Upper lobe of left lung (tissue), 6 donors: ENCODE results near the gene PTPRF. TPM values are rescaled to one million over a fixed set of nuclear protein-coding genes. Genes with fewer than 3 reads are reported as not detected.

Source experiments
- ATAC-seq, 2 donors: fragments of 200-7000 bp; cut with Tn5 transposase; one replicate each; pipeline ENCODE4 v1.9.1; 2022; ENCODE audit warnings: mild to moderate bottlenecking in 2 of 2, moderate library complexity in 2 of 2; ENCODE audit not compliant: low FRiP score in 2 of 2
- DNase-seq, 2 donors: peaks; one replicate each; pipeline ENCODE4 v3.0.0-alpha.2; 2019 to 2020
- H3K27ac ChIP-seq, 4 donors: fragments of 200-600 bp; sonication (generic); one replicate each; pipeline ENCODE4 v1.5.1; 2016 to 2019
- H3K27me3 ChIP-seq, 4 donors: fragments of 200-600 bp; sonication (generic); one replicate each; pipeline ENCODE4 v1.5.1; 2017 to 2019
- H3K36me3 ChIP-seq, 4 donors: fragments of 200-600 bp; sonication (generic); one replicate each; pipeline ENCODE4 v1.5.1; 2016 to 2019
- H3K4me1 ChIP-seq, 4 donors: fragments of 200-600 bp; sonication (generic); one replicate each; pipeline ENCODE4 v1.5.1; 2018 to 2019
- H3K4me3 ChIP-seq, 4 donors: fragments of 200-600 bp; sonication (generic); one replicate each; pipeline ENCODE4 v1.5.1; 2017 to 2019; ENCODE audit warnings: mild to moderate bottlenecking in 2 of 4, moderate library complexity in 1 of 4
- H3K9me3 ChIP-seq, 4 donors: fragments of 200-600 bp; sonication (generic); one replicate each; pipeline ENCODE4 v1.5.1; 2018 to 2019
- EP300 ChIP-seq, 4 donors: sonication (generic); formaldehyde crosslinking; IDR thresholded peaks; one replicate each; pipeline ENCODE4 v1.5.1; 2017; ENCODE audit warnings: antibody characterized with exemption in 4 of 4, control low read depth in 2 of 4
- POLR2A ChIP-seq, 4 donors: fragments of 450-650 bp; IDR thresholded peaks; one replicate each; pipeline ENCODE4 v1.5.1; 2016 to 2017; ENCODE audit warnings: antibody characterized with exemption in 4 of 4, mild to moderate bottlenecking in 2 of 4
- POLR2AphosphoS5 ChIP-seq, 2 donors: sonication (generic); formaldehyde crosslinking; IDR thresholded peaks; one replicate each; pipeline ENCODE4 v1.5.1; 2017; ENCODE audit warnings: antibody characterized with exemption in 2 of 2
- WGBS, 2 donors: methylation state at CpG; one replicate each; pipeline ENCODE4 v1.1.5; 2017 to 2018; 5-methylcytosine and 5-hydroxymethylcytosine counted together
- total RNA-seq, 6 donors: library from RNA; depleted of rRNA in 4 of 6; stranded (reverse); fragments of >200 nt in 4 of 6; gene quantifications; one replicate each; pipeline versions ENCODE4 v1.1.0 to v1.2.1, GENCODE V29; 2016 to 2021
- TF ChIP-seq, protein P1 (sequence below), 6 experiments: fragments of 450-650 bp in 4 of 6; fragments of 200-600 bp in 2 of 6; sonication (generic) in 2 of 6; IDR thresholded peaks; one replicate each; pipeline ENCODE4 v1.5.1; 2016 to 2019; ENCODE audit warnings: antibody characterized with exemption in 6 of 6
- donor health status: DM: no; HTN: no; CAD: no; lungs with moderate emphysema.
- donor health status: DM: no; HTN: yes; CAD: no; lungs with severe emphysema.

Gene PTPRF
- total RNA-seq, 6 donors from 2014 or later, result 133 to 201 (median 171) TPM

DNA sequence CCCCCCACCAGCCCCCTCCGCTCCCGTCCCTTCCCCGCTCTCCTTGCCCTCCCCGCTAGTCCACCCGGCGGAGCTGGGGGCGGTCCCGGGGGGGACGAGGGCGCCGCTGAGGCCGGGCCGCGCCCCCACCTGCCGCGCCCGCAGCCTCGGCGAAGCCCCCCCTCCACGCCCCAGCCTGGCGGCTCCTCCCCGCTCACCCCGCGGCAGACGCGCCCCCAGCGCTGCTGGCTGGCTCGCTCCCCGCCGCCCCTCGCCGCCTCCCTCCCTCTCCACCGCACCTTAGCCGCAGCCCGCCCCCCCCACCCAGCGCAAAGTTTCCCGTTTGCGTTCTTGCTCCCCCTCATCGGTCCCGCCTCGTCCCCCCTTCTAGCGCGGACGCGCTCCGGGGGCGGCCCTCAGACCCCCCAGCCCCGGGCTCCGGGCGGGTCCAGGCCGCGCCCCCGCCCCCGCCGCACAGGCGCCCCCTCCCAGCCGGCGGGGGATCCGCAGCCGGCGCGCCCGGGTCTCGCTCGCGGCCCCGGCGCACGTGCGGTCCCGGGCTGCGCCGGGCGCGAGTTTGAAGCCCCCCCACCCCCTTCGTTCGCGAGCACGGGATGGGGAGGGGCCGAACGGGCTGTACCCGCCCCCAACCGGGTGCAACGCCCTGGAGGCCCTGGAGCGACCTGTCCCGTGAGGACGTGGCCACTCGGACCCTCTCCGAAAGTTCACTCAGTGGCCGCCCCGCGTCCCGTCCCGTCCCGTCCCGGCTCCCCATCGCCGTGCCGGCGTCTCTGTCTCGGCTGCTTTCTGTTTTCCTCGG is 623 bp downstream of the PTPRF start:
- TF ChIP-seq, protein P1, sequence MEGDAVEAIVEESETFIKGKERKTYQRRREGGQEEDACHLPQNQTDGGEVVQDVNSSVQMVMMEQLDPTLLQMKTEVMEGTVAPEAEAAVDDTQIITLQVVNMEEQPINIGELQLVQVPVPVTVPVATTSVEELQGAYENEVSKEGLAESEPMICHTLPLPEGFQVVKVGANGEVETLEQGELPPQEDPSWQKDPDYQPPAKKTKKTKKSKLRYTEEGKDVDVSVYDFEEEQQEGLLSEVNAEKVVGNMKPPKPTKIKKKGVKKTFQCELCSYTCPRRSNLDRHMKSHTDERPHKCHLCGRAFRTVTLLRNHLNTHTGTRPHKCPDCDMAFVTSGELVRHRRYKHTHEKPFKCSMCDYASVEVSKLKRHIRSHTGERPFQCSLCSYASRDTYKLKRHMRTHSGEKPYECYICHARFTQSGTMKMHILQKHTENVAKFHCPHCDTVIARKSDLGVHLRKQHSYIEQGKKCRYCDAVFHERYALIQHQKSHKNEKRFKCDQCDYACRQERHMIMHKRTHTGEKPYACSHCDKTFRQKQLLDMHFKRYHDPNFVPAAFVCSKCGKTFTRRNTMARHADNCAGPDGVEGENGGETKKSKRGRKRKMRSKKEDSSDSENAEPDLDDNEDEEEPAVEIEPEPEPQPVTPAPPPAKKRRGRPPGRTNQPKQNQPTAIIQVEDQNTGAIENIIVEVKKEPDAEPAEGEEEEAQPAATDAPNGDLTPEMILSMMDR (IDR thresholded peaks at IDR 0.05), result no peak
- TF ChIP-seq POLR2A (IDR thresholded peaks at IDR 0.05), result peak in 1 of 4 donors; percentile 45
- no peak for TF ChIP-seq EP300 (IDR thresholded peaks at IDR 0.05)
- peak in 1 of 2 donors; percentile 43 for TF ChIP-seq POLR2AphosphoS5 (IDR thresholded peaks at IDR 0.05)
- DNase-seq, result peak; percentile 59 to 88
- H3K4me1 ChIP-seq, result peaks cover 11 to 43% (median 30%) of the 10 kb centered on the region in 4 donors
- WGBS, 2 donors, result 3 to 4% methylated on average over 16 to 18 of the region's 102 CpGs
- no peaks in the 10 kb centered on the region for H3K36me3 ChIP-seq
- H3K27me3 ChIP-seq, result no peaks in the 10 kb centered on the region
- peak overlapping the region; percentile 74 to 88 (median 80) for H3K4me3 ChIP-seq
- H3K9me3 ChIP-seq, result no peaks in the 10 kb centered on the region
- peak overlapping the region; percentile 74 to 89 (median 75) for H3K27ac ChIP-seq
- peak; percentile 29 to 35 for ATAC-seq

DNA sequence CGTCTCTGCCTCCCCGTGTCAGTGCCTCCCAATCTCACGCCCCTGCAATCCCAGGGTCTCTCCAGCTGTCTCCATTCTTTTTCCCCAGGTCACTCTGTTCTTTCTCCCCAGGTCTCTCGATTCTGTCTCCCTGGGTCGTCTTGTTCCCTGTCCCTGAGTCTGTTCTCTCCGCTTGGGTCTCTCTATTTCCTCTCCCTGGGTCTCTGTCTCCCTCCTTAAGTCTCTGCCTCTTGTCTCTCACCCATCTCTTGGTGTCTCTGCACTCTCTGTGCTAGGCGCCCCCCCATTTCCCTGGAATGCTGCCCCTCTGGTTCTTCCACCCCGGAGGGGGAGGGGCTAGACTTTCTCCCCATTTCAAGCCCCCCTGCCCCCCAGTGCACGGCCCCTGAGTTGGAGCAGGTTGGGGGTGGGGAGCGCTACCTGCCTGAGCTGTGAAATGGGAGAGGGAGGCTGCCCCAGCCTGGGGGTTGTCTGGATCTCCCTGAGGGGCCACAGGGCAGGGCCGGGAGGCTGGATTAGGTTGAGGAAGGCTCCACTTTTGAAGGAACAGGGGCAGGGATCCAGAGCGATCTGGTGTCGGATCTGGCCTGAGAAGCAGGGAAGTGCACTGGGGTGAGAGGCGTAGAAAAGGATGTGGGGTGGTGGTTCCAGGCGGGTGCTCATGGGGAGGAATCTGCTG is 1.4 kb downstream of the PTPRF start:
- Histone ChIP-seq H3K4me3 (peak overlapping the region; percentile 74 to 88 (median 80)), H3K27ac (peak overlapping the region; percentile 47 to 89 (median 68)), H3K4me1 (peaks cover 11 to 51% (median 35%) of the 10 kb centered on the region in 4 donors), H3K36me3 (no peaks in the 10 kb centered on the region), H3K27me3 (no peaks in the 10 kb centered on the region), H3K9me3 (no peaks in the 10 kb centered on the region)
- TF ChIP-seq POLR2A (IDR thresholded peaks at IDR 0.05), result no peak
- TF ChIP-seq EP300 (IDR thresholded peaks at IDR 0.05), result no peak
- TF ChIP-seq, protein P1 (IDR thresholded peaks at IDR 0.05), result no peak
- TF ChIP-seq POLR2AphosphoS5 (IDR thresholded peaks at IDR 0.05), result no peak
- ATAC-seq (no peak), DNase-seq (peak in 1 of 2 donors; percentile 42)
- 37 to 44% methylated on average over 14 of the region's 15 CpGs for WGBS, 2 donors

DNA sequence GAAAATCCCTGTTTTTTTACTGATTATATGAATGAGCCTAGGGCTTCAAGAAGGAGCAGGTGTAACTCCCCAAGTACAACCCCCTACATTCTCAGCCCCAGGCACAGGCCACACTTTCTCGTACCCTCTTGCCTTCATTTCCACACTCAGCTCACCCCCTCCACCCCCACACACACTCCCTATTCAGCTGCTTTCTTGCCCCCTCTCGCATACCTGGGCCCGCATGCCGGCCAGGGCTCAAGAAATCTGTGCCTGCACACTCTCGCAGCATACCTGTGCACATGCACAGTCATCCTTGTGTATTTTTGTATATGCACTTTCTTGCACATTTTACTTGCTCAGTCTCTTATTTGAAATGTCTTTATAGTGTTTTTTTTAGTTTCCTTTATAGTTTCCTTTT is 2.0 kb downstream of the PTPRF start:
- WGBS, 2 donors, result 63 to 79% methylated on average over 5 of the region's 5 CpGs
- peak overlapping the region in 2 of 4 donors; percentile 78 to 82 for H3K4me3 ChIP-seq

DNA sequence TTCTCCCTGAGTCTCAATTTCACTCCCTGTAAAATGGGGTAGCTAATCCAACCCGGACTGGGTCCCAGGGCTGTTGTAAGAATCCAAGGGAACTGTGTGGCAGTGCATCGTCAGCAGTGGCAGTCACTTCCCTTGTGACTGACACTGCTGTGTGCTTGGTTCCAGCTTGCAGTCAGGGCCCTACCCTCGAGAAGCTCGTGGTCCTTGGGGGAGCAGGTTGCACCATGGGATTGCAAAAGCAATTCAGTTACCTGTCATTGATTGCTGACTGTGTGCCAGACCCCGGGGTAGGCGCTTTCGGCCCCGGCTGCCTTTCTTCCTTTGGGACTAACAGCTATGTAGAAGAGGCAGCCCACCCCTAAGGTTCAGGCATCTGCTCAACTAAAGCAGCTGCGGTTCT is 2.9 kb downstream of the PTPRF start:
- Histone ChIP-seq H3K9me3 (no peaks in the 10 kb centered on the region), H3K27ac (peak overlapping the region in 1 of 4 donors; percentile 89), H3K4me3 (no peak overlapping the region), H3K36me3 (no peaks in the 10 kb centered on the region), H3K27me3 (no peaks in the 10 kb centered on the region), H3K4me1 (peaks cover 11 to 56% (median 43%) of the 10 kb centered on the region in 4 donors)
- DNase-seq (peak in 1 of 2 donors; percentile 48), ATAC-seq (no peak)
- WGBS, 2 donors, result 64 to 67% methylated on average over 8 to 9 of the region's 9 CpGs
- TF ChIP-seq POLR2A (IDR thresholded peaks at IDR 0.05) (no peak), POLR2AphosphoS5 (IDR thresholded peaks at IDR 0.05) (no peak), EP300 (IDR thresholded peaks at IDR 0.05) (no peak)
- TF ChIP-seq, protein P1 (IDR thresholded peaks at IDR 0.05), result no peak

More for the DNA sequence above, 2.0 kb downstream of the PTPRF start:
- TF ChIP-seq POLR2AphosphoS5 (IDR thresholded peaks at IDR 0.05) (no peak), POLR2A (IDR thresholded peaks at IDR 0.05) (no peak), EP300 (IDR thresholded peaks at IDR 0.05) (no peak)
- TF ChIP-seq, protein P1 (IDR thresholded peaks at IDR 0.05), result no peak
- Histone ChIP-seq H3K36me3 (no peaks in the 10 kb centered on the region), H3K27ac (peak overlapping the region in 3 of 4 donors; percentile 47 to 89 (median 62)), H3K9me3 (no peaks in the 10 kb centered on the region), H3K4me1 (peaks cover 11 to 56% (median 41%) of the 10 kb centered on the region in 4 donors), H3K27me3 (no peaks in the 10 kb centered on the region)
- DNase-seq (peak in 1 of 2 donors; percentile 32), ATAC-seq (no peak)
